ENCODE measurements around the gene FAM117A. TPM values are rescaled to one million over a fixed set of nuclear protein-coding genes. Genes with fewer than 3 reads are reported as not detected.

FAM117A gene
- total and polyA plus RNA-seq, 2 of the 4 experiments (the other 2 are of a cell fraction): 0.72 to 3.4 TPM

DNA sequence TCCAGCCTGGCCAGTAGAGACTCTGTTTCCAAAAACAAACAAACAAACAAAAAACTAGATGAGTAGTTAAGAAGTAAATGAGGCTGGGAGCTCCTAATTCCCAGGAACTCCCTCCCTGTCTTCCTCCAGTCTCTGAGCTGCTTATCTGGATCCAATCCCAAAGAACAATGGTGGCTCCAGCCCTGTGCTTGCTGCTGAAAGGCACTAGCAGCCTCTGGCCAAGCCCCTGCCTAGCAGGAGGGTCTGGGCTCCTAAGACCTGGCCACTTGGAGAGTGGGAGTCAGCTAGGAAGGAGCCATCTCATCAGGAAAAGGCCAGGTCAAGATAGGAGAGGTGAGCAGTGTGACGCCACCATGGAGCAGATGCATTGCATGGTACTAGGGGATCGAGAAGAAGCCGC lies 41.9 kb downstream of the FAM117A start:
- peaks cover 6% of the 10 kb centered on the region; the same call in 1 of the 2 replicates for H3K36me3 ChIP-seq (ENCODE audit: control insufficient read depth, insufficient read depth, low read length)
- no peaks in the 10 kb centered on the region for H3K79me1 ChIP-seq (ENCODE audit: low read depth in 1 of 2, low read length in 2 of 2)
- in situ Hi-C loops (cut with MboI; ENCODE audit: low sequenced_read_pairs): no loop called here
- no peak overlapping the region for H3K14ac ChIP-seq (replicated peaks; ENCODE audit: low read depth, low read length)
- H2BK120ac ChIP-seq (ENCODE audit: low read depth, low read length): no peak overlapping the region
- H3K4me2 ChIP-seq (ENCODE audit: low read depth, low read length): no peak overlapping the region
- no peak overlapping the region for H3K56ac ChIP-seq (ENCODE audit: extremely low read depth, insufficient read depth, low read length)
- H4K5ac ChIP-seq (ENCODE audit: low read depth, low read length): no peak overlapping the region
- H3K4me1 ChIP-seq (ENCODE audit: control insufficient read depth, insufficient read depth, low read length): no peaks in the 10 kb centered on the region
- dilution Hi-C loops (cut with HindIII; ENCODE audit: low sequenced_read_pairs, unreplicated experiment): no loop called here
- no peak overlapping the region for H3K4ac ChIP-seq (ENCODE audit: low read depth, low read length)
- H4K20me1 ChIP-seq (ENCODE audit: insufficient read depth, low read length): no peaks in the 10 kb centered on the region
- BruUV-seq (replicated peaks): no TSS peak
- no peaks in the 10 kb centered on the region for H3K9me3 ChIP-seq (ENCODE audit: control insufficient read depth, insufficient read depth, low read length)
- ChIA-PET CTCF (no interaction called here), POLR2A (ENCODE audit: unreplicated experiment) (no interaction called here)
- no peak overlapping the region for H4K8ac ChIP-seq (ENCODE audit: low read depth in 2 of 2, low read length in 2 of 2)
- H3K27ac ChIP-seq (ENCODE audit: insufficient read depth, low read length): no peak overlapping the region
- no peak overlapping the region for H2AK9ac ChIP-seq (replicated peaks; ENCODE audit: low read depth, low read length, poor library complexity)
- no peak overlapping the region for H3K18ac ChIP-seq (ENCODE audit: low read depth, low read length)
- no peak overlapping the region for H4K91ac ChIP-seq (ENCODE audit: insufficient read depth, low read depth, low read length)
- no peak overlapping the region for H3K9ac ChIP-seq (ENCODE audit: low read depth, low read length)
- DNase-seq: no peak
- no peak for ATAC-seq (ENCODE audit: low read depth)
- no peak overlapping the region for H2BK15ac ChIP-seq (ENCODE audit: low read depth, low read length)
- 93% methylated on average over 2 of the region's 3 CpGs; no CpG with 5 or more reads in 1 of the 2 experiments for WGBS, 2 experiments (ENCODE audit: extremely low coverage in 2 of 2, insufficient read length in 1 of 2)
- H2BK20ac ChIP-seq (ENCODE audit: low read depth, low read length): no peak overlapping the region
- no peak overlapping the region for H3K4me3 ChIP-seq (ENCODE audit: insufficient read depth, low read depth, low read length)
- no peaks in the 10 kb centered on the region for H3K9me1 ChIP-seq (ENCODE audit: insufficient read depth, low read length)
- no peak for TF ChIP-seq CEBPB (IDR thresholded peaks at IDR 0.05; ENCODE audit: low read depth, low read length)
- TF ChIP-seq MXI1 (IDR thresholded peaks at IDR 0.05; ENCODE audit: borderline replicate concordance, low read depth, low read length): no peak
- TF ChIP-seq BHLHE40 (IDR thresholded peaks at IDR 0.05; ENCODE audit: low read depth, low read length): no peak
- TF ChIP-seq SMC3 (IDR thresholded peaks at IDR 0.05; ENCODE audit: low read depth, low read length): no peak
- TF ChIP-seq, protein P1, sequence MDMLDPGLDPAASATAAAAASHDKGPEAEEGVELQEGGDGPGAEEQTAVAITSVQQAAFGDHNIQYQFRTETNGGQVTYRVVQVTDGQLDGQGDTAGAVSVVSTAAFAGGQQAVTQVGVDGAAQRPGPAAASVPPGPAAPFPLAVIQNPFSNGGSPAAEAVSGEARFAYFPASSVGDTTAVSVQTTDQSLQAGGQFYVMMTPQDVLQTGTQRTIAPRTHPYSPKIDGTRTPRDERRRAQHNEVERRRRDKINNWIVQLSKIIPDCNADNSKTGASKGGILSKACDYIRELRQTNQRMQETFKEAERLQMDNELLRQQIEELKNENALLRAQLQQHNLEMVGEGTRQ (IDR thresholded peaks at IDR 0.05; ENCODE audit: low read depth, low read length): no peak
- TF ChIP-seq NFE2L2 (IDR thresholded peaks at IDR 0.05; ENCODE audit: low read depth, low read length): no peak
- TF ChIP-seq FOS (IDR thresholded peaks at IDR 0.05; ENCODE audit: low read depth, low read length): no peak
- no peak for TF ChIP-seq CHD1 (IDR thresholded peaks at IDR 0.05; ENCODE audit: low read depth, low read length)
- no peak for TF ChIP-seq RCOR1 (IDR thresholded peaks at IDR 0.05; ENCODE audit: insufficient replicate concordance, low read length)
- TF ChIP-seq RAD21 (IDR thresholded peaks at IDR 0.05; ENCODE audit: low read length): no peak
- TF ChIP-seq, protein P2, sequence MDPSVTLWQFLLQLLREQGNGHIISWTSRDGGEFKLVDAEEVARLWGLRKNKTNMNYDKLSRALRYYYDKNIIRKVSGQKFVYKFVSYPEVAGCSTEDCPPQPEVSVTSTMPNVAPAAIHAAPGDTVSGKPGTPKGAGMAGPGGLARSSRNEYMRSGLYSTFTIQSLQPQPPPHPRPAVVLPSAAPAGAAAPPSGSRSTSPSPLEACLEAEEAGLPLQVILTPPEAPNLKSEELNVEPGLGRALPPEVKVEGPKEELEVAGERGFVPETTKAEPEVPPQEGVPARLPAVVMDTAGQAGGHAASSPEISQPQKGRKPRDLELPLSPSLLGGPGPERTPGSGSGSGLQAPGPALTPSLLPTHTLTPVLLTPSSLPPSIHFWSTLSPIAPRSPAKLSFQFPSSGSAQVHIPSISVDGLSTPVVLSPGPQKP (IDR thresholded peaks at IDR 0.05; ENCODE audit: borderline replicate concordance, low read depth, low read length): no peak
- TF ChIP-seq POLR2A (IDR thresholded peaks at IDR 0.05; ENCODE audit: low read depth, low read length): no peak
- intact Hi-C loops (cut with micrococcal nuclease): no loop called here
- H2AK5ac ChIP-seq (ENCODE audit: low read depth, low read length): no peak overlapping the region
- no peak overlapping the region for H2AFZ ChIP-seq (replicated peaks; ENCODE audit: low read length, poor library complexity)
- H2BK5ac ChIP-seq (ENCODE audit: low read depth, low read length, poor library complexity, severe bottlenecking): no peak overlapping the region
- H3K27me3 ChIP-seq (ENCODE audit: control insufficient read depth, insufficient read depth, low read length): no peaks in the 10 kb centered on the region
- no peak overlapping the region; the same call in 1 of the 2 replicates for H3K23ac ChIP-seq (ENCODE audit: low read depth, low read length)
